Memory B cell (primary cell): Measurements from ENCODE around the gene KRT20.

ENCODE experiments used
- ATAC-seq: fragments of 150-1000 bp; cut with Tn5 transposase; 2 replicates; pipeline ENCODE4 v1.10.0; 2021; ENCODE audit warnings: low read depth, mild to moderate bottlenecking, moderate library complexity
- DNase-seq, 2 donors: peaks; one replicate each; pipeline ENCODE4 v3.0.0; 2022; ENCODE audit warnings: low spot score in 2 of 2
- H3K27ac Mint-ChIP-seq: one replicate; pipeline ENCODE4 v1.8.0; 2022; ENCODE audit warnings: mild to moderate bottlenecking, moderate library complexity, mixed read lengths
- H3K27me3 Mint-ChIP-seq: one replicate; pipeline ENCODE4 v1.8.0; 2022; ENCODE audit warnings: mixed read lengths
- H3K36me3 Mint-ChIP-seq: one replicate; pipeline ENCODE4 v1.8.0; 2022; ENCODE audit warnings: mild to moderate bottlenecking, mixed read lengths
- H3K4me1 Mint-ChIP-seq: one replicate; pipeline ENCODE4 v1.8.0; 2022; ENCODE audit warnings: mixed read lengths
- H3K4me3 Mint-ChIP-seq: one replicate; pipeline ENCODE4 v1.8.0; 2022; ENCODE audit warnings: mild to moderate bottlenecking, moderate library complexity, mixed read lengths
- H3K9me3 Mint-ChIP-seq: one replicate; pipeline ENCODE4 v1.8.0; 2022; ENCODE audit warnings: mixed read lengths

Gene KRT20

GRCh38 chr17:40909755-40910154 is 24.7 kb upstream of the KRT20 start:
- Mint-ChIP-seq H3K4me3 (no peak overlapping the region), H3K4me1 (no peaks in the 10 kb centered on the region), H3K27me3 (peaks cover 25% of the 10 kb centered on the region), H3K36me3 (no peaks in the 10 kb centered on the region), H3K27ac (no peak overlapping the region), H3K9me3 (no peaks in the 10 kb centered on the region)
- ATAC-seq, result no peak
- no peak for DNase-seq

DNA sequence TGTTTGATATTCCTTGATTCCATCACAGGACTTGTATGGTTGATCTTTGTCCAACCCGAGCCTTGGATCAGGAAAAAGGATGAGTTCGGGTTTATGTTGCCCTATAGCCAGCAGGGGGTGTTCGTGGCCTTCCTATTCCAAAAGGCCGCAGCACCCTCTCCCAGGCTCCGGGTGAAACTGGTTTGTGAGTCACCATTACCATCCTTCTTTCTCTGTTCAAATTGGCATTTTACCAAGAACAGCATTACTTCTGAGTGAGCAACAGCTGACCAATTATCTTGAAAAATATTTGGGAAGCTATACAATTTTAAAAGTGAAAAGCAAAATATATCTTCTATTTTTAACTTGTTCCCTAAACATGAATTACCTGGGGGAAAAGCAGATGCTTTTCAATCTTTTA is 24.3 kb upstream of the KRT20 start:
- H3K36me3 Mint-ChIP-seq, result no peaks in the 10 kb centered on the region
- H3K27me3 Mint-ChIP-seq, result peaks cover 28% of the 10 kb centered on the region
- no peaks in the 10 kb centered on the region for H3K9me3 Mint-ChIP-seq
- no peak overlapping the region for H3K4me3 Mint-ChIP-seq
- H3K4me1 Mint-ChIP-seq, result no peaks in the 10 kb centered on the region
- peak; percentile 41 to 50 for DNase-seq
- no peak overlapping the region for H3K27ac Mint-ChIP-seq
- peak; percentile 75 for ATAC-seq

DNA sequence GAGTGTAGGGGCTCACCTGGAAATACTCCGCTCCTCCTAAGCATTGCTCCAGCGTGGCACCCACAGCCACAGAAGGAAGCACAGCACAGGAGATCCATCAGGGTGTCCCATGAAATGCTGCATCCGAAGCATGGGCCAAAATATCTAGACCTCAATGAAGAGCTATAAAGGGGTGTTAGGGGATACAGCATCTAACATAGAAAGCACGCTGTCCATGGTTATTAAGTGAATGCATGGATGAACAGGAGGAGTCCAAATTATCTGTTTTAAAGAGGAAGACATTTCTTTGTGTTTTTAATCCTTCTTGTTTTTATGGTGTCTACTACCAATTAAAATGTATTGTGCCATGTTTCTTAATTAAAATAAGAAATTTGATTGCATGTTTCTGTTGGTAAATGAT is 21.6 kb upstream of the KRT20 start:
- Mint-ChIP-seq H3K27ac (no peak overlapping the region), H3K9me3 (no peaks in the 10 kb centered on the region), H3K27me3 (peaks cover 25% of the 10 kb centered on the region), H3K4me1 (peaks cover 4% of the 10 kb centered on the region), H3K36me3 (no peaks in the 10 kb centered on the region), H3K4me3 (no peak overlapping the region)
- no peak for DNase-seq
- ATAC-seq, result no peak

DNA sequence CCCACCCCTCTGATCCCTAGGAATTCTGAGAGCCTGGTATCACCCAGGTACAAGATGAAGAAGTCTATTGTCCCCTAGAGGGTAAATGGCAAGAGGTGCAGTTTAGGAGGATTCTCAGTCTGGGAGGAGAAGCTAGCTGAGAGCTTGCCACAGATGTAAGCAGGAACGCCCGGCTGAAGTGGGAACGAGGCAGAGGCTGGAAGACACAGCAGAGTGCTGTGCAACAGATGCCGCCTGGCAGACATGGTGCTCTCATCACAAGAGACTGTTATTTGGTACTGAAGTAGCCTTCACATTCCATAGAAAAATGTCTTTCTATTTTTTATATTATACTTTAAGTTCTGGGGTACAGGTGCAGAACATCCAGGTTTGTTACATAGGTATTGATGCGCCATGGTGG is 20.3 kb upstream of the KRT20 start:
- ATAC-seq (no peak), DNase-seq (no peak)
- Mint-ChIP-seq H3K4me3 (no peak overlapping the region), H3K27me3 (peaks cover 29% of the 10 kb centered on the region), H3K27ac (no peak overlapping the region), H3K36me3 (no peaks in the 10 kb centered on the region), H3K9me3 (no peaks in the 10 kb centered on the region), H3K4me1 (peaks cover 4% of the 10 kb centered on the region)

GRCh38 chr17:40903129-40903847 is 18.2 kb upstream of the KRT20 start:
- peaks cover 4% of the 10 kb centered on the region for H3K4me1 Mint-ChIP-seq
- H3K4me3 Mint-ChIP-seq, result no peak overlapping the region
- no peaks in the 10 kb centered on the region for H3K36me3 Mint-ChIP-seq
- H3K27me3 Mint-ChIP-seq, result peaks cover 25% of the 10 kb centered on the region
- no peak overlapping the region for H3K27ac Mint-ChIP-seq
- DNase-seq (no peak), ATAC-seq (no peak)
- no peaks in the 10 kb centered on the region for H3K9me3 Mint-ChIP-seq

DNA sequence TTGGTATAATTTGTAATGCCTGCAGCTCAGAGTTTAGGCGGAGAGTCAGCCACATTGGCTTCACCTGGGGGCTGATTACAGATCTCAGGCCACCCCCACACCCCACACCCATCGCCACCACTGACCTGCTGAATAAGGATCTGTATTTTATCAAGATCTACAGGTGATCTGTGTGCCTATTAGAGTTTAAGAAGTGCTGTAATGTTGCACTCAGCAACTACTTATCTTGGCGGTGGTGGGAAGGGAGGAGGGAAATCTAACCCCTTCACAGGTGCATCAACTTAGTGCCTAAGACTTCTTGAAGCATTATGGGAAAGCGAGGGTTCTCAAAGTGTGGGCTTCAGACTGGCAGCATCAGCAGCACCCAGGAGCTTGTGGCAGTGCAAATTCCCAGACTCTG is 17.5 kb upstream of the KRT20 start:
- ATAC-seq (no peak), DNase-seq (no peak)
- no peaks in the 10 kb centered on the region for H3K9me3 Mint-ChIP-seq
- H3K27ac Mint-ChIP-seq, result no peak overlapping the region
- no peak overlapping the region for H3K4me3 Mint-ChIP-seq
- no peaks in the 10 kb centered on the region for H3K36me3 Mint-ChIP-seq
- peaks cover 23% of the 10 kb centered on the region for H3K27me3 Mint-ChIP-seq
- H3K4me1 Mint-ChIP-seq, result peaks cover 4% of the 10 kb centered on the region

GRCh38 chr17:40901981-40902474 is 17.0 kb upstream of the KRT20 start:
- ATAC-seq (no peak), DNase-seq (no peak)
- peaks cover 21% of the 10 kb centered on the region for H3K27me3 Mint-ChIP-seq
- no peaks in the 10 kb centered on the region for H3K36me3 Mint-ChIP-seq
- no peak overlapping the region for H3K27ac Mint-ChIP-seq
- H3K9me3 Mint-ChIP-seq, result no peaks in the 10 kb centered on the region
- H3K4me3 Mint-ChIP-seq, result no peak overlapping the region
- H3K4me1 Mint-ChIP-seq, result peaks cover 4% of the 10 kb centered on the region

DNA sequence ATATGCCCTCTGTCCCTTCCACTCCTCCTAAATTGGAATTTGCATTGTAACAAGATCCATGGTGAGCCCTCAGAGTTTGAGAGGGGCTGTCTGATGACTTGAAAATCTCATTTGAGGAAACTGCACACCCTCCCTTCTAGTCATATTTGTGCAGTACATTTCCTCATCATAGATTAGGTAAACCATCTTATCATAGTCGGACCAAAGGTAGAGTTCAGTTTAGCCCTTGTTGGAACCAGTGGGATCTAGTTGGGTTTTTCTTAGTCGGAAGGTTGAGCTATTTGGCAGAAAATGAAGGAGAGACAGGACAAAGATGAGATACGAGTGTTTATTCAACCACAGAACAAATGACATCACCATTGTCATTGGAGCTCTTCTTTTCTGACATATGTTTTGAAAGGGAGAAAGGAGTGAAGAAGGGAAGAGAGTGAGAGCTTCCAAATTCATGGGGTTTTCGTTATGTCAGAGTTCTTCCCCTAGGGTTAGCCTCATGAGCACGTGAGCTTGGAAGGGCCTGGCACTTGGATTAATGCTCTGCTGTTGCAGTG is 15.8 kb upstream of the KRT20 start:
- no peak for ATAC-seq
- H3K27me3 Mint-ChIP-seq, result peaks cover 15% of the 10 kb centered on the region
- peaks cover 4% of the 10 kb centered on the region for H3K4me1 Mint-ChIP-seq

DNA sequence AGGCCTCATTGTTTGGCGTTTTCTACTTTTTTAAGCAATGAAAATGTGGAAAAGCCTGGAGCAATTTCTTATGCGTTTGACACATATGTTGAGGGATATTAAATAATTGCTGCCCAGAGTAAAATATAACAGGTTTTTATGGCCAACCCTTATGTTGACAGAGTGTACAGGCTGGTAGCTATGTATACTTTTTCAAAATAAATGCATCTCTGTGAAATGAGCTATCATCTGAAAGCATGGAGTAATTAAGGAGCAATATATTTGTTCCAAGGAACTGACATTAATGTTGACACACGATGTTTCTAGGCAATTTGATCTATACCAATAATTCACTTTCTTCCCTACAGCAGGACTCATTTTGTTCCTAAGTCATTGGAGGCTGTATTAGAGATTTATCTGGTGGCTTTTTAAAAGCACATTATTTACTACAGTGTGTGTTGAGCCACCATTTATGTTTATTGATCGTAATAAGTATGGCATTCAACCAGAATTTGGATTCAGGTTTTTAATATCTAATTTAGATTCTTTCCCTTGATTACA is 11.9 kb upstream of the KRT20 start:
- DNase-seq (no peak), ATAC-seq (no peak)
- Mint-ChIP-seq H3K4me3 (no peak overlapping the region), H3K9me3 (no peaks in the 10 kb centered on the region), H3K36me3 (no peaks in the 10 kb centered on the region), H3K4me1 (peaks cover 8% of the 10 kb centered on the region), H3K27me3 (peaks cover 15% of the 10 kb centered on the region), H3K27ac (no peak overlapping the region)

More for the DNA sequence above, 15.8 kb upstream of the KRT20 start:
- Mint-ChIP-seq H3K4me3 (no peak overlapping the region), H3K9me3 (no peaks in the 10 kb centered on the region), H3K36me3 (no peaks in the 10 kb centered on the region), H3K27ac (no peak overlapping the region)
- DNase-seq, result no peak

- H3K27me3 Mint-ChIP-seq, result peaks cover 11% of the 10 kb centered on the region
- no peak overlapping the region for H3K27ac Mint-ChIP-seq
- H3K9me3 Mint-ChIP-seq, result no peaks in the 10 kb centered on the region
- H3K4me1 Mint-ChIP-seq, result peaks cover 8% of the 10 kb centered on the region
- H3K36me3 Mint-ChIP-seq, result no peaks in the 10 kb centered on the region
- ATAC-seq, result no peak
- no peak overlapping the region for H3K4me3 Mint-ChIP-seq
- DNase-seq, result no peak
Observed at GRCh38 chr17:40895106-40895730, 10.2 kb upstream of the KRT20 start.

- ATAC-seq, result no peak
- H3K27ac Mint-ChIP-seq, result no peak overlapping the region
- H3K27me3 Mint-ChIP-seq, result peaks cover 18% of the 10 kb centered on the region
- no peaks in the 10 kb centered on the region for H3K9me3 Mint-ChIP-seq
- no peak overlapping the region for H3K4me3 Mint-ChIP-seq
- peaks cover 5% of the 10 kb centered on the region for H3K4me1 Mint-ChIP-seq
- no peaks in the 10 kb centered on the region for H3K36me3 Mint-ChIP-seq
- no peak for DNase-seq
Observed at GRCh38 chr17:40888196-40888720, 3.2 kb upstream of the KRT20 start.

DNA sequence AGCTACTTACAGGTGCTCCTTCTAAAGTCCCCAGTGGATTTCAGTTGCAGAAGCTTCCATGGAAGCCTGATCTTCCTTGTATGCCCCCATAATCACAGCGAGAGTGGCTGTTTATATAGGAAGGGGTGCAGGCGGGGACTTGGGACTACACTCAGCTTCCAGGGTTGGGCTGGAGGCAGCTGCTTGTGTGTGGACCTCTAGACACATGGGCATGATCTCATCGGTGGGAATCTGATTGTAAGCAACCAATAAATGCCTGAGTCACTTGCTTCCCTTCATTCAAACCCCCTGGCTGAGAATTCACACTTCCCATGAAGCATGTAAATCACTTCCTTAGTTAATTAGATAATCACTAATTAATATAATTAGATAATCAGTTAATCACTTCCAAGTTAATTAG is 1.0 kb upstream of the KRT20 start:
- H3K4me3 Mint-ChIP-seq, result no peak overlapping the region
- H3K4me1 Mint-ChIP-seq, result no peaks in the 10 kb centered on the region
- H3K27me3 Mint-ChIP-seq, result peaks cover 14% of the 10 kb centered on the region
- no peak for ATAC-seq
- no peaks in the 10 kb centered on the region for H3K36me3 Mint-ChIP-seq
- no peaks in the 10 kb centered on the region for H3K9me3 Mint-ChIP-seq
- no peak for DNase-seq
- H3K27ac Mint-ChIP-seq, result no peak overlapping the region

- ATAC-seq (no peak), DNase-seq (no peak)
- H3K36me3 Mint-ChIP-seq, result no peaks in the 10 kb centered on the region
- H3K9me3 Mint-ChIP-seq, result no peaks in the 10 kb centered on the region
- no peak overlapping the region for H3K27ac Mint-ChIP-seq
- peaks cover 6% of the 10 kb centered on the region for H3K27me3 Mint-ChIP-seq
- H3K4me1 Mint-ChIP-seq, result no peaks in the 10 kb centered on the region
- H3K4me3 Mint-ChIP-seq, result no peak overlapping the region
Observed at GRCh38 chr17:40883626-40884334, 1.3 kb downstream of the KRT20 start.

GRCh38 chr17:40883031-40883430 is 2.0 kb downstream of the KRT20 start:
- no peaks in the 10 kb centered on the region for H3K9me3 Mint-ChIP-seq
- ATAC-seq (no peak), DNase-seq (no peak)
- H3K4me1 Mint-ChIP-seq, result no peaks in the 10 kb centered on the region
- no peak overlapping the region for H3K4me3 Mint-ChIP-seq
- H3K27ac Mint-ChIP-seq, result no peak overlapping the region
- no peaks in the 10 kb centered on the region for H3K36me3 Mint-ChIP-seq
- peaks cover 3% of the 10 kb centered on the region for H3K27me3 Mint-ChIP-seq
